GM12892 (cell line): ENCODE measurements around the gene OR5L2.

Experiments
- POLR2A ChIP-seq: IDR thresholded peaks from 2 replicates; pipeline ENCODE4 v1.6.1; 2011; ENCODE audit warnings: low read depth, low read length, control low read depth
- POLR2AphosphoS5 ChIP-seq: IDR thresholded peaks from 2 replicates; pipeline ENCODE4 v1.6.1; 2011; ENCODE audit warnings: low read depth, low read length, control low read depth

GRCh38 chr11:55793321-55793720 is 33.7 kb upstream of the OR5L2 start:
- TF ChIP-seq POLR2AphosphoS5 (no peak), POLR2A (no peak)
